Stimulated activated CD8-positive, alpha-beta memory T cell treated with anti-CD3 and anti-CD28 coated beads, Interleukin-12 subunit alpha, Interleukin-12 subunit beta, amount 100 ng/mL, for 24 hours (primary cell): ENCODE measurements around the gene DCAF6.
"Not testable (repeated sequence)": the region's sequence is repeated elsewhere in the genome, so short reads cannot be mapped to it uniquely, and the experiment has no call there.

Experiments
- DNase-seq: peaks from one replicate; pipeline ENCODE4 v3.0.0-alpha.2; 2020; ENCODE audit errors: extremely low read depth

DCAF6 gene

GRCh38 chr1:167936068-167936929 lies at the start of gene DCAF6:
Gene DCAF6 (plus strand): TSS chr1:167936683. CDS start chr1:167936912, 229 bp downstream.
- DNase-seq = peak; percentile 87

- DNase-seq = not testable (repeated sequence)
Observed at GRCh38 chr1:167887187-167887586, 49.3 kb upstream of the DCAF6 start.

- no peak for DNase-seq
Observed at GRCh38 chr1:167890400-167890799, 46.1 kb upstream of the DCAF6 start.

GRCh38 chr1:167893798-167894197 lies 42.7 kb upstream of the DCAF6 start:
- DNase-seq = no peak

- no peak for DNase-seq
Observed at GRCh38 chr1:167898578-167899222, 37.8 kb upstream of the DCAF6 start.

- no peak for DNase-seq
Observed at GRCh38 chr1:167899253-167899681, 37.2 kb upstream of the DCAF6 start.

- DNase-seq = no peak
Observed at GRCh38 chr1:167900907-167901306, 35.6 kb upstream of the DCAF6 start.

GRCh38 chr1:167904652-167905130 lies 31.8 kb upstream of the DCAF6 start:
- DNase-seq = no peak

- DNase-seq = no peak
Observed at GRCh38 chr1:167905182-167905581, 31.3 kb upstream of the DCAF6 start.

- no peak for DNase-seq
Observed at GRCh38 chr1:167905671-167906070, 30.8 kb upstream of the DCAF6 start.

GRCh38 chr1:167909691-167910180 lies 26.7 kb upstream of the DCAF6 start:
- DNase-seq = no peak

- DNase-seq = no peak
Observed at GRCh38 chr1:167910530-167910929, 26.0 kb upstream of the DCAF6 start.

GRCh38 chr1:167911413-167911812 lies 25.1 kb upstream of the DCAF6 start:
- no peak for DNase-seq

GRCh38 chr1:167912294-167912693 lies 24.2 kb upstream of the DCAF6 start:
- no peak for DNase-seq

- DNase-seq = no peak
Observed at GRCh38 chr1:167913895-167914496, 22.5 kb upstream of the DCAF6 start, which contains the start of gene ADCY10. Gene ADCY10 (minus strand): TSS chr1:167914134. CDS start chr1:167905140, 8,994 bp downstream.

GRCh38 chr1:167915569-167915968 lies 20.9 kb upstream of the DCAF6 start:
- no peak for DNase-seq

- DNase-seq = no peak
Observed at GRCh38 chr1:167916766-167917511, 19.5 kb upstream of the DCAF6 start.

GRCh38 chr1:167922023-167922422 lies 14.5 kb upstream of the DCAF6 start:
- no peak for DNase-seq

- no peak for DNase-seq
Observed at GRCh38 chr1:167922611-167923074, 13.8 kb upstream of the DCAF6 start.

GRCh38 chr1:167923324-167924056 lies 13.0 kb upstream of the DCAF6 start:
- DNase-seq = no peak

- DNase-seq = no peak
Observed at GRCh38 chr1:167924102-167924501, 12.4 kb upstream of the DCAF6 start.
